Spleen (tissue), 7 donors: ENCODE results near the gene PLEKHN1.

Experiments
- CTCF ChIP-seq, 11 experiments: fragments of 200-600 bp in 7 of 11; fragments of 450-650 bp in 4 of 11; sonication (generic) in 4 of 11; IDR thresholded peaks in 8 of 11; conservative IDR thresholded peaks in 3 of 11; 1 replicate in 7 of 11; 2 replicates in 4 of 11; pipeline versions ENCODE4 v1.4.0 to v1.8.0; 2016 to 2021; ENCODE audit warnings: antibody characterized with exemption in 11 of 11, inconsistent platforms in 4 of 11, mild to moderate bottlenecking in 1 of 11
- POLR2A ChIP-seq, 3 donors: fragments of 450-650 bp; IDR thresholded peaks; one replicate each; pipeline ENCODE4 v1.5.1; 2017; ENCODE audit warnings: antibody characterized with exemption in 3 of 3, mild to moderate bottlenecking in 1 of 3
- POLR2AphosphoS5 ChIP-seq, 3 donors: sonication (generic); formaldehyde crosslinking; IDR thresholded peaks; one replicate each; pipeline ENCODE4 v1.5.1; 2017; ENCODE audit warnings: antibody characterized with exemption in 3 of 3
- donor health status: DM: no; HTN: no; CAD: no; lungs with moderate emphysema.
- donor health status: DM: no; HTN: no; CAD: no.
- donor health status: DM: no; HTN: no; CAD: no.

GRCh38 chr1:963301-963651 is 3.0 kb upstream of the PLEKHN1 start:
- TF ChIP-seq CTCF (IDR thresholded peaks at IDR 0.05 in 8 of 11, conservative IDR thresholded peaks at IDR 0.05 in 3 of 11) (no peak), POLR2AphosphoS5 (IDR thresholded peaks at IDR 0.05) (no peak), POLR2A (IDR thresholded peaks at IDR 0.05) (no peak)
